Measurements from ENCODE around the gene AIFM2. TPM values are rescaled to one million over a fixed set of nuclear protein-coding genes. Genes with fewer than 3 reads are reported as not detected.

The AIFM2 gene
- total RNA-seq, 4 donors from 2014 or later = 13.3 to 21.8 (median 17.2) TPM

GRCh38 chr10:70139151-70139996, 6.7 kb upstream of the AIFM2 start:
- Histone ChIP-seq H3K4me1 (peaks cover 1 to 9% (median 5%) of the 10 kb centered on the region in 4 donors), H3K27me3 (no peaks in the 10 kb centered on the region), H3K9me3 (no peaks in the 10 kb centered on the region), H3K27ac (replicated peaks in 1 of 4) (no peak overlapping the region), H3K36me3 (peaks cover 9 to 20% (median 17%) of the 10 kb centered on the region in 4 donors), H3K4me3 (no peak overlapping the region)
- no peak for DNase-seq (ENCODE audit: extremely low spot score)
- intact Hi-C loops (cut with DNase I) = no loop called here
- TF ChIP-seq CTCF (IDR thresholded peaks at IDR 0.05) (no peak), POLR2A (IDR thresholded peaks at IDR 0.05; ENCODE audit: low read depth) (no peak), EP300 (IDR thresholded peaks at IDR 0.05) (no peak), POLR2AphosphoS5 (IDR thresholded peaks at IDR 0.05) (no peak)
- 97% methylated on average over 8 of the region's 11 CpGs for WGBS

- Histone ChIP-seq H3K4me3 (no peak overlapping the region), H3K36me3 (peaks cover 9 to 20% (median 17%) of the 10 kb centered on the region in 4 donors), H3K27me3 (no peaks in the 10 kb centered on the region), H3K27ac (replicated peaks in 1 of 4) (no peak overlapping the region), H3K9me3 (no peaks in the 10 kb centered on the region), H3K4me1 (peaks cover 2 to 4% (median 3%) of the 10 kb centered on the region in 4 donors)
- TF ChIP-seq EP300 (IDR thresholded peaks at IDR 0.05) (no peak), POLR2AphosphoS5 (IDR thresholded peaks at IDR 0.05) (no peak), POLR2A (IDR thresholded peaks at IDR 0.05; ENCODE audit: low read depth) (no peak), CTCF (IDR thresholded peaks at IDR 0.05) (no peak)
- intact Hi-C loops (cut with DNase I) = no loop called here
- WGBS = 95% methylated on average over 12 of the region's 14 CpGs
- no peak for DNase-seq (ENCODE audit: extremely low spot score)
Measured at GRCh38 chr10:70137927-70138883, 5.6 kb upstream of the AIFM2 start.

- H3K9me3 ChIP-seq = no peaks in the 10 kb centered on the region
- DNase-seq (ENCODE audit: extremely low spot score) = no peak
- H3K4me3 ChIP-seq = no peak overlapping the region
- H3K36me3 ChIP-seq = peaks cover 9 to 20% (median 17%) of the 10 kb centered on the region in 4 donors
- TF ChIP-seq CTCF (IDR thresholded peaks at IDR 0.05) = no peak
- TF ChIP-seq POLR2A (IDR thresholded peaks at IDR 0.05; ENCODE audit: low read depth) = no peak
- TF ChIP-seq POLR2AphosphoS5 (IDR thresholded peaks at IDR 0.05) = no peak
- TF ChIP-seq EP300 (IDR thresholded peaks at IDR 0.05) = no peak
- intact Hi-C loops (cut with DNase I) = no loop called here
- 87% methylated on average over 9 of the region's 9 CpGs for WGBS
- H3K27ac ChIP-seq (replicated peaks in 1 of 4) = no peak overlapping the region
- H3K27me3 ChIP-seq = no peaks in the 10 kb centered on the region
- H3K4me1 ChIP-seq = peaks cover 3 to 15% (median 9%) of the 10 kb centered on the region in 4 donors
Measured at GRCh38 chr10:70137135-70137534, 4.5 kb upstream of the AIFM2 start.

- DNase-seq (ENCODE audit: extremely low spot score) = no peak
- peaks cover 11 to 29% (median 24%) of the 10 kb centered on the region in 4 donors for H3K4me1 ChIP-seq
- H3K9me3 ChIP-seq = no peaks in the 10 kb centered on the region
- H3K4me3 ChIP-seq = no peak overlapping the region
- no peaks in the 10 kb centered on the region for H3K27me3 ChIP-seq
- no peak for TF ChIP-seq POLR2AphosphoS5 (IDR thresholded peaks at IDR 0.05)
- no peak for TF ChIP-seq CTCF (IDR thresholded peaks at IDR 0.05)
- TF ChIP-seq EP300 (IDR thresholded peaks at IDR 0.05) = no peak
- TF ChIP-seq POLR2A (IDR thresholded peaks at IDR 0.05; ENCODE audit: low read depth) = no peak
- intact Hi-C loops (cut with DNase I) = no loop called here
- 71% methylated on average over 7 of the region's 7 CpGs for WGBS
- no peak overlapping the region for H3K27ac ChIP-seq (replicated peaks in 1 of 4)
- peaks cover 9 to 20% (median 17%) of the 10 kb centered on the region in 4 donors for H3K36me3 ChIP-seq
Measured at GRCh38 chr10:70135684-70136083, 3.1 kb upstream of the AIFM2 start.
